A549 treated with DMSO at 1 μM for 4 hours (cell line): ENCODE results near the gene GPR12. TPM values are rescaled to one million over a fixed set of nuclear protein-coding genes. Genes with fewer than 3 reads are reported as not detected.

ENCODE experiments used
- total RNA-seq: library from RNA; stranded (reverse); fragments of 200-300 nt; extraction: Qiagen RNA extraction; gene quantifications from 5 replicates; pipeline ENCODE4 v1.2.3, GENCODE V29; 2022; ENCODE audit warnings: low read depth

The GPR12 gene
- total RNA-seq = not detected in 5 replicates

GRCh38 chr13:26759907-26760831 is at the start of gene GPR12:
GPR12 (minus strand) TSS chr13:26760786; CDS start chr13:26759827, 959 bp downstream.

Other genes starting within 250 kb of the GPR12 start
- 0.12 to 0.22 TPM (median 0.17 TPM) in 5 replicates for gene WASF3, start 203.1 kb downstream of the GPR12 start, total RNA-seq